GM12874 (cell line): Measurements from ENCODE around the gene CHPF2.

Experiments
- CTCF ChIP-seq: IDR thresholded peaks from 2 replicates; pipeline ENCODE4 v1.5.1; 2011; ENCODE audit warnings: low read depth, mild to moderate bottlenecking, control low read depth, low read length, moderate library complexity; ENCODE audit not compliant: insufficient read depth

Gene CHPF2

GRCh38 chr7:151207315-151207714 lies 25.0 kb upstream of the CHPF2 start:
- TF ChIP-seq CTCF, result no peak

- TF ChIP-seq CTCF, result no peak
Observed at GRCh38 chr7:151207804-151208203, 24.5 kb upstream of the CHPF2 start.

GRCh38 chr7:151208253-151208862 lies 23.9 kb upstream of the CHPF2 start:
- no peak for TF ChIP-seq CTCF

- no peak for TF ChIP-seq CTCF
Observed at GRCh38 chr7:151209588-151209987, 22.7 kb upstream of the CHPF2 start.

- TF ChIP-seq CTCF, result no peak
Observed at GRCh38 chr7:151210087-151210854, 22.0 kb upstream of the CHPF2 start, which contains the start of gene H2BK1. Gene H2BK1, minus strand, starts transcription at chr7:151210488. Its CDS starts 170 bp downstream, at chr7:151210318.

GRCh38 chr7:151211155-151211772 lies 21.0 kb upstream of the CHPF2 start:
- no peak for TF ChIP-seq CTCF

- no peak for TF ChIP-seq CTCF
Observed at GRCh38 chr7:151212626-151213025, 19.7 kb upstream of the CHPF2 start.
